Activated CD8-positive, alpha-beta memory T cell treated with anti-CD3 and anti-CD28 coated beads for 48 hours (primary cell): Measurements from ENCODE around the gene SYNE3.
"Not testable (repeated sequence)": the region's sequence is repeated elsewhere in the genome, so short reads cannot be mapped to it uniquely, and the experiment has no call there.

Experiments
- DNase-seq, 3 experiments: peaks; one replicate each; pipeline ENCODE4 v3.0.0-alpha.2; 2020; ENCODE audit warnings: low read depth in 2 of 3, low spot score in 2 of 3

Gene SYNE3

GRCh38 chr14:95523815-95524448 lies 7.5 kb upstream of the SYNE3 start:
- no peak for DNase-seq

DNA sequence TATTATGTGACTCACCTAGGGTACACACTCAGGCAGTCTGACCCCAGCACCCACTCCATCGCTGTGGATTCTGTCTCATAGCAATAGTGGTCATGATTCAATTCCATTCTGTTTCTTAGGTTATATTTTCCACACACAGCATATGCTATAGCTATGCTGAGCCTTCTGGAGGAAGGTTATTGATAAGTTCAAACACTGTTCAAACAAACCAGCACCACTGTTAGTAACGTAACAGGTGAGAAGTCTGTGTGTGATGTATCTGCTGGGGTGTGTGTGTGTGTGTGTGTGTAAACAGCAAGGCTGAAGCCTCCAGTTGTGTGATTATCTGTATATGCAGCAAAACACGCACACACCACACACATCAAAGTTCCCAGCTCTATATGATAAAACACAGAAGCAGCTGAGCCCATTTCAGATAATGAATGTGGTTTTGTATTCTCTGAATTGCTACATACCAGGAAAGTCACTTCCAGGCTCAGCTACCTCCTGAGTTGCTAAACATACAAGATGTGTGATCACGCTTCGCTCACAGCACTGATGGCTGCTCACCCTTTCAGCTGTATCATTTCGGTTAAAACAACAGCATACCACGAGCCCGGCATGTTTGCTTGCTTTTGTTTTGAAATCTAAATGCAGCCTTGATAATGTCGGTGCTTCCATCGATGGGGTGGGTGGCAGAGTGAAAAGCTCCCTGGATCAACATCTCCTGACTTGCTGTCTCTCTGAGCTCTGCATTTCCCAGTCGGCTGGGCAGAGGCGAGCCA lies 6.8 kb upstream of the SYNE3 start:
- DNase-seq = no peak

GRCh38 chr14:95522556-95522955 lies 6.1 kb upstream of the SYNE3 start:
- DNase-seq = no peak

GRCh38 chr14:95522116-95522515 lies 5.7 kb upstream of the SYNE3 start:
- no peak for DNase-seq

GRCh38 chr14:95521001-95521400 lies 4.6 kb upstream of the SYNE3 start:
- no peak for DNase-seq

DNA sequence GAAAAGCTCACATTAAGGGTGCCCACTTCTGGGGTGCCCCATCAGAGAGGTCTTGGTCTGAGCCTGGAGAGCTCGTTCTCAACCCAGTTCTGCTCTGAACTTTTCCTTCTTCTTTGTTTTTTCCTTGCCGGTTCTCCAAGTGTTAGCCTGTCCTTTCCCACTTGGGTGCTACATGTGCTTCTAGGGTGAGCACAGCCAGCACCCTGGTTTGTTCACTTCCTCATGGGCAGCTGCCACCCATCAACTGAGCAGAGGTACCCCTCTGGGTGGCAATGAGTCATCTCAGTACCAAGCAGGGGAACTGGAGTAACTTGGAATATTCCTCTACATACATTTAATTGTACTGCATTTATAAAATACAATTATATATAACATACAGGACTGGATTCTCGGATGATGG lies 3.9 kb upstream of the SYNE3 start:
- DNase-seq = no peak

DNA sequence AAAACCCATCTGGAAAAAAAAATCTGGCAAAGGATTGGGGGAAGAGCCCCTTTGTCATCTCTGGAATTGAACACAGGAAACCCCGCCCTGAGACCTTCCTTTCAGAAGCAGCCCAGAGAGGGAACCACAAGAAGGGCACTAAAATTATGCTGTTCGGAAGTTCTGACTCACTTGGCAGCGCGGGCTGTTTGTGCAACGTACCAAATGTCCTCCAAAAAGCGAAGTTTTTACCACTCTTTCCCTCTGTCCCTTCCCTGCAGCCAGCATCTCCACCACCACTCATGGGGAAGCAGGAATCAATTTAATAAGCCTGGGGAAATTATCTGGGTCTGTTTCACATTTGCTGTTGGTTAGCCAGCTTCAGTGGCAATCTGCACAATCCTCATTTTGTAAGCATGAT lies 3.2 kb upstream of the SYNE3 start:
- peak in 1 of 3 experiments; percentile 49 for DNase-seq

DNA sequence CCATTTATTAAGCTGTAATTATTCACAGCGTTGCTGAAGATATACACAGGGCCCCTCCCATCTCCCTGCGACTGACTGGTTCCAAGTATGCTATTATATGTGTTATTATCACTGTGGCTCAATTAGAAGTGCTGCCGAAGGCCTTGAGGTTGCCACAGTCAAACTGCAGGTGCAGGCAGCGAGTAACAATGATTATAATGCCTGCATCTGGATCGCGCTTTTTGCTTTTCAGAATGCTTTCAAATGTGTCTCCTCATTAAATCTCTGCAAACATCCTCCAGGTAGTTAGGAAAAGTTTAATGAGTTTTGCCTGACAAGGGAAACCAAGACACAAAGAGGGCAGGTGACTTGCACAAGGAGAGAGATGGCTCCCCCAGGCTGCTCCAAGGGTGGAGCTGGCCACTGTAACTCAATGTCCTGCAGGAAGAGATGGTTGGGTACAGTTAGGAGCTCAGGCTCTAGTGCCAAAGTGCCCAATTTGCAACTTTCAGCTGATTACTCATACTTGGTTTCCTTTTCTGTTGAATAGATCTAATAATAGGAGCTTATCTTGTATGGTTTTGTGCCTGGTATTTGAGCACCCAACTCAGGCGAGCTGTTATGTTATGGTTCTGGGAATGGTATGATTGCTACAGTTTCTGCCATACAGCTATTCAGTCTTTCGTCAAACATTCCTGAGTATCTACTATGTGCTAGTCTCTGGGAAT lies 1.7 kb upstream of the SYNE3 start:
- no peak for DNase-seq

- DNase-seq = peak; percentile 74 to 84 (median 77)
These were observed 576 bp downstream of the SYNE3 start for GRCh38 chr14:95515596-95516552.

- DNase-seq = no peak
These were observed 1.4 kb downstream of the SYNE3 start for GRCh38 chr14:95515080-95515489.

DNA sequence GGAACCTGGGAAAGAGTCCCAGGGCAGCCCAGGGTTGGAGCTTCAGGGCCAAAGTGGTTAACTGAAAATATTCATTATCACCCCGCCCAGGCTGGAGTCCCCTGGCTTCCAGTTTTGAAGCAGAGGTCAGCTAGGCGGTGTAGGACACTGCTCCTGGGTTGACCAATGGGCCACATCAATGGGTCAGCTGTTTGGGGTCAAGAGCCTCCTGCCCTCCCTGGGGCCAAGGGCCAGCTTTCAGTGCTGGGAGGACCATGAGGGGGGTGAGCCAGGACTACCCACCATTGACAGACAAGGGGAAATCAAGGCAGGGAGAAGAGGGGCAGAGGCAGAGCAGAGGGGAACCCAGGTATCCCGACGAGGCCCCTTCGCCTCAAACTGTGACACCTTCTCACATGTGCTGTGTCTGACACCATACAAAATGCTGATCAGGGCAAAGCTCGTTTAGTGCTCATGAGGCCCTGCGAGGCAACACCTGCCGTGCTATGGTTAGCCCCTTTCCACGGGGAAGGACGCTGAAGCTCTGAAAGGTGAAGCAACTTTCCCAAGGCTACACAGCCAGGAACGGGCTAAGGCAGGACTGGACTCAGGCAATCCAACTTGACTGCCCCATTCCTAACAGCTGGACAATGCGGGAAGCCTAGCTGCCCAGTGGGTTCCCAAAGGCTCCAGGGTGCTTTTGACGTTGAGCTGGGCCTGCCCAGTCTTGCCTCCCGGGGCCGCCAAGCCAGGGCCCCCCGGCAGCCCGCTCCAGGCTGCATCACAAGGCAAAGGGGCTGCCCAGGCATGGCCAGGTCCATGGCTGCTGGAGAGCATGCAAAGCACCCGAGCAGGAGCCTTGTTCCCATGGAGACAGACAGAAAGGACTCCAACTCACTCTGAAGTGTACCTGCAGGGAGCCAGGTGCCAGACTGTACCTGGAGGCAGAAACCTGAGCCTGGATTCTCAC lies 2.0 kb downstream of the SYNE3 start:
- no peak for DNase-seq

- no peak for DNase-seq
These were observed 3.2 kb downstream of the SYNE3 start for GRCh38 chr14:95513291-95513690.

DNA sequence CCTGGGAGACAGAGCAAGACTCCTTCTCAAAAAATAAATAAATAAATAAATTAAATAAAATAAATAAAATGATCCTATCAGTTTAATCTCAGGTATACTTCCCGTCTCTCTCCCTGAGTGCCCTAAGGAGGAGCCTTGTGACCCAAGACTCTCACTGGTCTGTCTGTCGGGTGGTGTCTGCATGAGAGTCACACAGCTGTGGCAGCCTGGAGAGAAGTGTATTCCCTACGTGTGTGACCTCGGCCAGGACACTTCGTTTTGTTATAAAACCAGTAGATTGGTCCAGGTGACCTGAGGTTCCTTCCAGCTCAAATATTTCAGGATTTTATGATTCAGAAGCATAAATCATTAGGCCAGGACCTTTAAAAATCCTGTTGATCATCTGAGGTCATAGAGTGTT lies 4.8 kb downstream of the SYNE3 start:
- DNase-seq = no peak

DNA sequence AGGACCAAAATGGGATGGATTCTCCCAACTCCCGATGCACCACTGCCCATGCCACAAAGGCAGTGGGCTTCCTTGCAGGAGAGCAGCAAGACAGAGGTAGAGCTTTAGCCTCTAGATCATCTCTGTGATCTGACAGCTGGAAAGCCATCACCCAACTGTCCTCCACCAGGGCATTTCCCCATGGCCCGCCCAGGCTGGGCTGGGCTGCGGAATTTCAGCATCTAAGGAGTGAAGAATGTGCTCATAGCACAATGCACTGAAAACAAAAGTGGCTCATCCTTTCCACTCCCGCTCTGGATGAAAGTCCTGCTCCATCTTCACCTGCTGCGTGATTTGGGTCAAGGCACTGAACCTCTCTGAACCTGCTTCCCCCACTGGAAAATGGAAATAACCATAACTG lies 5.6 kb downstream of the SYNE3 start:
- DNase-seq = no peak

DNA sequence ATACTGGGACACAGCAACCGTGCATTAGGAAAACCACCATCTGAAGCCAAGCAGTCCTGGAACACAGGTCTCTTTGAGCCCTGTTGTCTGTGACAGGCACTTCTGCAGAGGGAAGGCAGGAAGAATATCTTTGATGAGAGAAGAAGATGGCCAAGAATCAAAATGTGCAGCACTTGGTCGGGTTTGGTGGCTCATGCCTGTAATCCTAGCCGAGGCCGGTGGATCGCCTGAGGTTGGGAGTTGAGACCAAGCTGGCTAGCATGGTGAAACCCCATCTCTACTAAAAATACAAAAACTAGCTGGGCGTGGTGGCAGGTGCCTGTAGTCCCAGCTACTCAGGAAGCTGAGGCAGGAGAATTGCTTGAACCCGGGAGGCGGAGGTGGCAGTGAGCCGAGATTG lies 6.1 kb downstream of the SYNE3 start:
- not testable (repeated sequence) for DNase-seq

DNA sequence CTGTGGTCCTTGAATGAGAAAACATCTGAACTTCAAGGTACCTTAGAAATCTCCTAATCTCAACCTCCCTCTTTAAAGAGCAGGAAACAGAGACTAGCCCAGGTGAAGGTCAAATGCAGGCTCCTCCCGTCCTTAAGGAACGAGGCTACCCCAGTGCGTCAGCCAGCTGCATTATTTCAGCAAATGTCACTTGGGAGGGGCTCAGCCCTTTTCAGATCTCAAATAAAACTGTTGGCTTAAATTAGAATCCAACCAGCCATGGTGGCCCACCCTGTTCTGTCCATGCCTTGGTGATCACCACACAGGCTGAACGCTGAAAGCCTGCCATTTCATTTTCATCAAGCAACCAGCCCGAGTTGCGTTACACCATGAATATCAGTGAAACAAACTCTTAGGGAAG lies 7.0 kb downstream of the SYNE3 start:
- no peak for DNase-seq

- DNase-seq = no peak
These were observed 8.1 kb downstream of the SYNE3 start for GRCh38 chr14:95508377-95508776.

GRCh38 chr14:95507701-95508103 lies 8.7 kb downstream of the SYNE3 start:
- DNase-seq = no peak

GRCh38 chr14:95507174-95507573 lies 9.3 kb downstream of the SYNE3 start:
- DNase-seq = no peak

- no peak for DNase-seq
These were observed 11.3 kb downstream of the SYNE3 start for GRCh38 chr14:95505030-95505589.
